Effector memory CD4-positive, alpha-beta T cell (primary cell): ENCODE results near the gene SUSD1.
"Not testable (repeated sequence)": the region's sequence is repeated elsewhere in the genome, so short reads cannot be mapped to it uniquely, and the experiment has no call there.

Experiments used
- DNase-seq, 3 donors: peaks; one replicate each; pipeline ENCODE4 v3.0.0-alpha.2; 2020
- H3K27ac ChIP-seq: 2 replicates; pipeline ENCODE4 v1.7.0; 2013; ENCODE audit warnings: mild to moderate bottlenecking, low read length, moderate library complexity; ENCODE audit not compliant: insufficient read depth, poor library complexity, severe bottlenecking
- H3K27me3 ChIP-seq: replicated peaks from 2 replicates; pipeline ENCODE4 v1.7.0; 2013; ENCODE audit warnings: mild to moderate bottlenecking, low read length; ENCODE audit not compliant: insufficient read depth, control insufficient read depth, poor library complexity, severe bottlenecking
- H3K36me3 ChIP-seq: 2 replicates; pipeline ENCODE4 v1.7.0; 2013; ENCODE audit warnings: mild to moderate bottlenecking, low read length, moderate library complexity; ENCODE audit not compliant: control insufficient read depth, insufficient read depth
- H3K4me1 ChIP-seq: 2 replicates; pipeline ENCODE4 v1.7.0; 2013; ENCODE audit warnings: low read length, mild to moderate bottlenecking; ENCODE audit not compliant: control insufficient read depth, insufficient read depth, poor library complexity, severe bottlenecking
- H3K4me3 ChIP-seq: 2 replicates; pipeline ENCODE4 v1.7.0; 2013; ENCODE audit warnings: low read length, low read depth, mild to moderate bottlenecking; ENCODE audit not compliant: insufficient read depth, poor library complexity, severe bottlenecking
- H3K9me3 ChIP-seq: 2 replicates; pipeline ENCODE4 v1.7.0; 2013; ENCODE audit warnings: mild to moderate bottlenecking, low read length, moderate library complexity; ENCODE audit not compliant: control insufficient read depth

SUSD1 gene

GRCh38 chr9:112074250-112075008 lies 100.7 kb downstream of the SUSD1 start:
- H3K4me3 ChIP-seq, result peak overlapping the region; percentile 3
- H3K27ac ChIP-seq, result no peak overlapping the region
- peak; percentile 29 to 56 (median 32) for DNase-seq
- peaks cover 6% of the 10 kb centered on the region for H3K4me1 ChIP-seq
- H3K36me3 ChIP-seq, result no peaks in the 10 kb centered on the region
- no peaks in the 10 kb centered on the region for H3K9me3 ChIP-seq
- H3K27me3 ChIP-seq, result no peaks in the 10 kb centered on the region

- not testable (repeated sequence) for H3K9me3 ChIP-seq, H3K4me1 ChIP-seq, H3K36me3 ChIP-seq, H3K27ac ChIP-seq, H3K27me3 ChIP-seq, H3K4me3 ChIP-seq, DNase-seq
These were observed 101.4 kb downstream of the SUSD1 start for GRCh38 chr9:112073639-112074173.

- Histone ChIP-seq H3K9me3 (no peaks in the 10 kb centered on the region), H3K4me1 (peaks cover 6% of the 10 kb centered on the region), H3K27ac (no peak overlapping the region), H3K27me3 (no peaks in the 10 kb centered on the region), H3K36me3 (no peaks in the 10 kb centered on the region), H3K4me3 (no peak overlapping the region)
- no peak for DNase-seq
These were observed 102.1 kb downstream of the SUSD1 start for GRCh38 chr9:112072721-112073638.

GRCh38 chr9:112069318-112070169 lies 105.6 kb downstream of the SUSD1 start:
- Histone ChIP-seq H3K27me3 (no peaks in the 10 kb centered on the region), H3K9me3 (no peaks in the 10 kb centered on the region), H3K4me3 (no peak overlapping the region), H3K27ac (no peak overlapping the region), H3K4me1 (peaks cover 4% of the 10 kb centered on the region), H3K36me3 (no peaks in the 10 kb centered on the region)
- no peak for DNase-seq

GRCh38 chr9:112065806-112066606 lies 109.1 kb downstream of the SUSD1 start:
- no peak for DNase-seq
- no peaks in the 10 kb centered on the region for H3K27me3 ChIP-seq
- peaks cover 4% of the 10 kb centered on the region for H3K4me1 ChIP-seq
- H3K36me3 ChIP-seq, result no peaks in the 10 kb centered on the region
- H3K4me3 ChIP-seq, result no peak overlapping the region
- H3K27ac ChIP-seq, result no peak overlapping the region
- no peaks in the 10 kb centered on the region for H3K9me3 ChIP-seq

- Histone ChIP-seq H3K27me3 (no peaks in the 10 kb centered on the region), H3K27ac (no peak overlapping the region), H3K4me3 (no peak overlapping the region), H3K9me3 (no peaks in the 10 kb centered on the region), H3K4me1 (peaks cover 5% of the 10 kb centered on the region), H3K36me3 (no peaks in the 10 kb centered on the region)
- DNase-seq, result no peak
These were observed 110.2 kb downstream of the SUSD1 start for GRCh38 chr9:112064871-112065270.

- peaks cover 5% of the 10 kb centered on the region for H3K4me1 ChIP-seq
These were observed 111.5 kb downstream of the SUSD1 start for GRCh38 chr9:112063586-112063985.

GRCh38 chr9:112063151-112063550 lies 111.9 kb downstream of the SUSD1 start:
- Histone ChIP-seq H3K27me3 (no peaks in the 10 kb centered on the region), H3K27ac (no peak overlapping the region), H3K36me3 (no peaks in the 10 kb centered on the region), H3K9me3 (no peaks in the 10 kb centered on the region), H3K4me1 (peaks cover 5% of the 10 kb centered on the region), H3K4me3 (no peak overlapping the region)
- no peak for DNase-seq

More at GRCh38 chr9:112063586-112063985, 111.5 kb downstream of the SUSD1 start:
- DNase-seq, result no peak
- H3K9me3 ChIP-seq, result no peaks in the 10 kb centered on the region
- no peaks in the 10 kb centered on the region for H3K27me3 ChIP-seq
- no peak overlapping the region for H3K27ac ChIP-seq
- H3K36me3 ChIP-seq, result no peaks in the 10 kb centered on the region
- H3K4me3 ChIP-seq, result no peak overlapping the region

- DNase-seq, result no peak
- H3K4me3 ChIP-seq, result no peak overlapping the region
- H3K4me1 ChIP-seq, result peaks cover 5% of the 10 kb centered on the region
- no peaks in the 10 kb centered on the region for H3K27me3 ChIP-seq
- H3K27ac ChIP-seq, result no peak overlapping the region
- H3K9me3 ChIP-seq, result no peaks in the 10 kb centered on the region
- no peaks in the 10 kb centered on the region for H3K36me3 ChIP-seq
These were observed 113.9 kb downstream of the SUSD1 start for GRCh38 chr9:112061152-112061740.
